IMR-90 (cell line): ENCODE data around the gene KCNH5. TPM values are rescaled to one million over a fixed set of nuclear protein-coding genes. Genes with fewer than 3 reads are reported as not detected.

Source experiments
- ATAC-seq: fragments of 200-7000 bp; cut with Tn5 transposase; 2 replicates; pipeline ENCODE4 v1.9.1; 2020; ENCODE audit warnings: low read depth, mild to moderate bottlenecking, moderate library complexity
- BruUV-seq: library from RNA; stranded (reverse); fragments of 400-500 nt; replicated peaks from 2 replicates; lab custom pipeline; 2021; lab: Mats Ljungman, UMichigan
- CTCF ChIA-PET: fragments of 300-600 bp; formaldehyde crosslinking; extraction: SDS; loops from one replicate; lab custom pipeline; 2021; ENCODE audit warnings: antibody characterized with exemption; lab: Yijun Ruan, JAX
- POLR2A ChIA-PET: fragments of 300-600 bp; sonication (Branson Sonifier 250); formaldehyde crosslinking; loops from one replicate; lab custom pipeline; 2022; ENCODE audit warnings: antibody characterized with exemption; ENCODE audit not compliant: unreplicated experiment; lab: Charles Lee
- DNase-seq: peaks from one replicate; pipeline ENCODE4 v3.0.0; 2013
- H2AFZ ChIP-seq: replicated peaks from 2 replicates; pipeline ENCODE3; 2013; ENCODE audit warnings: low read length, mild to moderate bottlenecking; ENCODE audit not compliant: poor library complexity
- H2AK5ac ChIP-seq: 2 replicates; pipeline ENCODE4 v1.6.1; 2013; ENCODE audit warnings: low read depth, low read length, inconsistent platforms
- H2AK9ac ChIP-seq: replicated peaks from 2 replicates; pipeline ENCODE3; 2013; ENCODE audit warnings: mild to moderate bottlenecking, low read depth, low read length, moderate library complexity; ENCODE audit not compliant: poor library complexity
- H2BK120ac ChIP-seq: 2 replicates; pipeline ENCODE4 v1.6.1; 2013; ENCODE audit warnings: low read depth, low read length, inconsistent platforms
- H2BK15ac ChIP-seq: 3 replicates; pipeline ENCODE4 v1.6.1; 2013; ENCODE audit warnings: low read depth, low read length, inconsistent platforms
- H2BK20ac ChIP-seq: 2 replicates; pipeline ENCODE4 v1.6.1; 2013; ENCODE audit warnings: low read depth, mild to moderate bottlenecking, inconsistent platforms, low read length, moderate library complexity
- H2BK5ac ChIP-seq: 2 replicates; pipeline ENCODE4 v1.6.1; 2013; ENCODE audit warnings: mild to moderate bottlenecking, low read depth, low read length, inconsistent platforms; ENCODE audit not compliant: poor library complexity, severe bottlenecking
- H3K14ac ChIP-seq: replicated peaks from 2 replicates; pipeline ENCODE4 v1.6.1; 2013; ENCODE audit warnings: low read depth, low read length, inconsistent platforms
- H3K18ac ChIP-seq: 2 replicates; pipeline ENCODE4 v1.6.1; 2013; ENCODE audit warnings: low read depth, low read length, control low read depth
- H3K23ac ChIP-seq: 2 replicates; pipeline ENCODE4 v1.6.1; 2013; ENCODE audit warnings: low read depth, low read length, inconsistent platforms
- H3K27ac ChIP-seq: 2 replicates; pipeline ENCODE4 v1.5.1; 2013; ENCODE audit warnings: mild to moderate bottlenecking, control low read depth, low read length; ENCODE audit not compliant: insufficient read depth
- H3K27me3 ChIP-seq: 2 replicates; pipeline ENCODE4 v1.6.1; 2013; ENCODE audit warnings: low read length; ENCODE audit not compliant: control insufficient read depth, insufficient read depth
- H3K36me3 ChIP-seq: 2 replicates; pipeline ENCODE4 v1.6.1; 2013; ENCODE audit warnings: low read length, mixed read lengths; ENCODE audit not compliant: control insufficient read depth, insufficient read depth
- H3K4ac ChIP-seq: 2 replicates; pipeline ENCODE4 v1.6.1; 2013; ENCODE audit warnings: low read depth, low read length, inconsistent platforms
- H3K4me1 ChIP-seq: 2 replicates; pipeline ENCODE4 v1.6.1; 2013; ENCODE audit warnings: low read length, mixed read lengths; ENCODE audit not compliant: control insufficient read depth, insufficient read depth
- H3K4me2 ChIP-seq: 2 replicates; pipeline ENCODE4 v1.6.1; 2013; ENCODE audit warnings: low read depth, mild to moderate bottlenecking, control low read depth, low read length, moderate library complexity
- H3K4me3 ChIP-seq: 2 replicates; pipeline ENCODE4 v1.5.1; 2013; ENCODE audit warnings: low read depth, mild to moderate bottlenecking, control low read depth, low read length, moderate library complexity; ENCODE audit not compliant: insufficient read depth
- H3K56ac ChIP-seq: 2 replicates; pipeline ENCODE4 v1.6.1; 2013; ENCODE audit warnings: low read length, inconsistent platforms; ENCODE audit not compliant: insufficient read depth; ENCODE audit errors: extremely low read depth
- H3K79me1 ChIP-seq, 2 experiments: 2 replicates each; pipeline ENCODE4 v1.6.1; 2013; ENCODE audit warnings: low read length in 2 of 2, inconsistent platforms in 1 of 2, low read depth in 1 of 2
- H3K9ac ChIP-seq: 2 replicates; pipeline ENCODE4 v1.6.1; 2013; ENCODE audit warnings: low read depth, low read length, control low read depth
- H3K9me1 ChIP-seq: 2 replicates; pipeline ENCODE4 v1.6.1; 2013; ENCODE audit warnings: low read length, inconsistent platforms; ENCODE audit not compliant: insufficient read depth
- H3K9me3 ChIP-seq: 2 replicates; pipeline ENCODE4 v1.6.1; 2013; ENCODE audit warnings: low read length; ENCODE audit not compliant: control insufficient read depth, insufficient read depth
- H4K20me1 ChIP-seq: 2 replicates; pipeline ENCODE4 v1.6.1; 2013; ENCODE audit warnings: low read length, inconsistent platforms; ENCODE audit not compliant: insufficient read depth
- H4K5ac ChIP-seq: 2 replicates; pipeline ENCODE4 v1.6.1; 2013; ENCODE audit warnings: mild to moderate bottlenecking, low read depth, low read length, control low read depth
- H4K8ac ChIP-seq, 2 experiments: 2 replicates each; pipeline ENCODE4 v1.6.1; 2013; ENCODE audit warnings: low read depth in 2 of 2, low read length in 2 of 2, control low read depth in 1 of 2, inconsistent platforms in 1 of 2
- H4K91ac ChIP-seq: 2 replicates; pipeline ENCODE4 v1.6.1; 2013; ENCODE audit warnings: low read depth, low read length, inconsistent platforms; ENCODE audit not compliant: insufficient read depth
- BHLHE40 ChIP-seq: fragments of 150-350 bp; IDR thresholded peaks from 2 replicates; pipeline ENCODE4 v1.6.1; 2016; ENCODE audit warnings: mild to moderate bottlenecking, low read depth, low read length
- POLR2A ChIP-seq: IDR thresholded peaks from 2 replicates; pipeline ENCODE4 v1.6.1; 2012; ENCODE audit warnings: mild to moderate bottlenecking, low read depth, low read length
- RAD21 ChIP-seq: IDR thresholded peaks from 2 replicates; pipeline ENCODE4 v1.6.1; 2012; ENCODE audit warnings: low read length, improper control_type of control experiment
- WGBS, 2 experiments: methylation state at CpG; one replicate each; pipeline versions ENCODE4 v1.1.5 to v1.1.7; 2013; ENCODE audit warnings: missing lambda C conversion rate in 2 of 2; ENCODE audit not compliant: insufficient read length in 1 of 2; ENCODE audit errors: extremely low coverage in 2 of 2; 5-methylcytosine and 5-hydroxymethylcytosine counted together
- dilution Hi-C: fragments of 300-500 bp; cut with HindIII; formaldehyde crosslinking; loops from one replicate; pipeline ENCODE4 v1.14.3; 2018; ENCODE audit warnings: low sequenced_read_pairs; ENCODE audit not compliant: unreplicated experiment
- in situ Hi-C: fragments of 300-500 bp; cut with MboI; formaldehyde crosslinking; loops from 3 replicates; pipeline ENCODE4 v1.14.3; 2019; ENCODE audit warnings: low sequenced_read_pairs, inconsistent platforms, mixed read lengths
- intact Hi-C: fragments of 100-400 bp; cut with micrococcal nuclease; formaldehyde crosslinking; loops from 2 replicates; pipeline ENCODE4 v1.10.0; 2022
- polyA plus RNA-seq, 3 experiments: library from polyadenylated mRNA; depleted of rRNA; stranded (reverse); fragments of >200 nt; gene quantifications; 2 replicates each; pipeline ENCODE4 v1.2.3, GENCODE V29; 2012; ENCODE audit warnings: low replicate concordance in 1 of 3
- total RNA-seq: library from RNA; depleted of rRNA; stranded (reverse); fragments of >200 nt; gene quantifications from 2 replicates; pipeline ENCODE4 v1.2.3, GENCODE V29; 2012
- TF ChIP-seq, protein P1 (sequence below): fragments of 150-350 bp; IDR thresholded peaks from 2 replicates; pipeline ENCODE4 v1.6.1; 2016; ENCODE audit warnings: low read depth, mild to moderate bottlenecking, low read length, moderate library complexity, borderline replicate concordance

The KCNH5 gene
- total and polyA plus RNA-seq, 2 of the 4 experiments (the other 2 are of a cell fraction): under 0.01 to 0.03 TPM

DNA sequence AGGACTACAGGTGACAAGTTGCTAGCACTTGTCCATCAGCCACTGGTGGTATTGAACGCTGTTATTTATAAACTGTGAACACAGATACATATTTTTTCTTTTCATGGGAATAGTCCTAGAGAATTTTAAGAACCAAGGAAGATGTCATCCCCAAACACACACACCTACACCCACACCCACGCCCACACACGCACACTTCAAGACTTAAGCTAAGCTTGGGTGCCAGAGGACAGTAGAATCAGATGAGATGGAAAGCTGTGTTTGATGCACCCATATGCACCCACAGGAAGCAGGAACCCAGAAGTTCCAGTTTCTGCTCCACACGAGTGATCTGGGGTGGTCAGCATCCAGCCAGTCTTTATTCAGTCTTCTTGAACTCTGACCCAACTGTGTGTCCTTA is 348.3 kb downstream of the KCNH5 start:
- Histone ChIP-seq H3K36me3 (no peaks in the 10 kb centered on the region), H3K4me3 (no peak overlapping the region), H3K27me3 (no peaks in the 10 kb centered on the region), H2AFZ (no peak overlapping the region), H2BK120ac (no peak overlapping the region), H4K91ac (no peak overlapping the region), H2BK5ac (no peak overlapping the region), H3K4me2 (no peak overlapping the region), H3K23ac (no peak overlapping the region), H3K4me1 (peaks cover 11% of the 10 kb centered on the region), H3K14ac (no peak overlapping the region), H3K9me3 (no peaks in the 10 kb centered on the region), H2BK20ac (peak overlapping the region; percentile 28; the same call in 1 of the 2 replicates), H3K27ac (no peak overlapping the region), H4K5ac (no peak overlapping the region), H3K9ac (no peak overlapping the region), H2AK5ac (no peak overlapping the region), H3K79me1 (no peaks in the 10 kb centered on the region), H2BK15ac (0 out of 3 replicates have a peak overlapping the region, but pooled peaks have one; percentile 59), H2AK9ac (no peak overlapping the region), H3K4ac (no peak overlapping the region), H3K18ac (peak overlapping the region; percentile 63; the same call in 1 of the 2 replicates), H3K9me1 (no peaks in the 10 kb centered on the region), H4K20me1 (no peaks in the 10 kb centered on the region), H3K56ac (no peak overlapping the region), H4K8ac (no peak overlapping the region)
- TF ChIP-seq, protein P1, sequence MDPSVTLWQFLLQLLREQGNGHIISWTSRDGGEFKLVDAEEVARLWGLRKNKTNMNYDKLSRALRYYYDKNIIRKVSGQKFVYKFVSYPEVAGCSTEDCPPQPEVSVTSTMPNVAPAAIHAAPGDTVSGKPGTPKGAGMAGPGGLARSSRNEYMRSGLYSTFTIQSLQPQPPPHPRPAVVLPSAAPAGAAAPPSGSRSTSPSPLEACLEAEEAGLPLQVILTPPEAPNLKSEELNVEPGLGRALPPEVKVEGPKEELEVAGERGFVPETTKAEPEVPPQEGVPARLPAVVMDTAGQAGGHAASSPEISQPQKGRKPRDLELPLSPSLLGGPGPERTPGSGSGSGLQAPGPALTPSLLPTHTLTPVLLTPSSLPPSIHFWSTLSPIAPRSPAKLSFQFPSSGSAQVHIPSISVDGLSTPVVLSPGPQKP: no peak
- TF ChIP-seq RAD21 (no peak), BHLHE40 (no peak), POLR2A (no peak)
- WGBS, 2 experiments: no CpG with 5 or more reads among the region's 4 CpGs
- intact Hi-C loops (no loop called here), dilution Hi-C loops (no loop called here), in situ Hi-C loops (no loop called here)
- ATAC-seq: no peak
- POLR2A ChIA-PET: no interaction called here
- no TSS peak for BruUV-seq
- DNase-seq: no peak
- CTCF ChIA-PET: no interaction called here
